Fibroblast of pulmonary artery (primary cell): ENCODE data around the gene PSME3IP1.

Source experiments
- DNase-seq: peaks from one replicate; pipeline ENCODE4 v3.0.0-alpha.2; 2010; ENCODE audit warnings: low read depth
- H3K4me3 ChIP-seq: replicated peaks from 2 replicates; pipeline ENCODE4 v1.5.1; 2011; ENCODE audit warnings: low read depth, mild to moderate bottlenecking, control low read depth, low read length, moderate library complexity
- TF ChIP-seq, protein P1 (sequence below): IDR thresholded peaks from 2 replicates; pipeline ENCODE4 v1.5.1; 2011; ENCODE audit warnings: mild to moderate bottlenecking, control low read depth, low read length, inconsistent platforms; ENCODE audit errors: missing control alignments

PSME3IP1 gene

GRCh38 chr16:57140931-57141668 lies 44.7 kb downstream of the PSME3IP1 start:
- no peak for DNase-seq
- TF ChIP-seq, protein P1, sequence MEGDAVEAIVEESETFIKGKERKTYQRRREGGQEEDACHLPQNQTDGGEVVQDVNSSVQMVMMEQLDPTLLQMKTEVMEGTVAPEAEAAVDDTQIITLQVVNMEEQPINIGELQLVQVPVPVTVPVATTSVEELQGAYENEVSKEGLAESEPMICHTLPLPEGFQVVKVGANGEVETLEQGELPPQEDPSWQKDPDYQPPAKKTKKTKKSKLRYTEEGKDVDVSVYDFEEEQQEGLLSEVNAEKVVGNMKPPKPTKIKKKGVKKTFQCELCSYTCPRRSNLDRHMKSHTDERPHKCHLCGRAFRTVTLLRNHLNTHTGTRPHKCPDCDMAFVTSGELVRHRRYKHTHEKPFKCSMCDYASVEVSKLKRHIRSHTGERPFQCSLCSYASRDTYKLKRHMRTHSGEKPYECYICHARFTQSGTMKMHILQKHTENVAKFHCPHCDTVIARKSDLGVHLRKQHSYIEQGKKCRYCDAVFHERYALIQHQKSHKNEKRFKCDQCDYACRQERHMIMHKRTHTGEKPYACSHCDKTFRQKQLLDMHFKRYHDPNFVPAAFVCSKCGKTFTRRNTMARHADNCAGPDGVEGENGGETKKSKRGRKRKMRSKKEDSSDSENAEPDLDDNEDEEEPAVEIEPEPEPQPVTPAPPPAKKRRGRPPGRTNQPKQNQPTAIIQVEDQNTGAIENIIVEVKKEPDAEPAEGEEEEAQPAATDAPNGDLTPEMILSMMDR: no peak
- no peak overlapping the region for H3K4me3 ChIP-seq

DNA sequence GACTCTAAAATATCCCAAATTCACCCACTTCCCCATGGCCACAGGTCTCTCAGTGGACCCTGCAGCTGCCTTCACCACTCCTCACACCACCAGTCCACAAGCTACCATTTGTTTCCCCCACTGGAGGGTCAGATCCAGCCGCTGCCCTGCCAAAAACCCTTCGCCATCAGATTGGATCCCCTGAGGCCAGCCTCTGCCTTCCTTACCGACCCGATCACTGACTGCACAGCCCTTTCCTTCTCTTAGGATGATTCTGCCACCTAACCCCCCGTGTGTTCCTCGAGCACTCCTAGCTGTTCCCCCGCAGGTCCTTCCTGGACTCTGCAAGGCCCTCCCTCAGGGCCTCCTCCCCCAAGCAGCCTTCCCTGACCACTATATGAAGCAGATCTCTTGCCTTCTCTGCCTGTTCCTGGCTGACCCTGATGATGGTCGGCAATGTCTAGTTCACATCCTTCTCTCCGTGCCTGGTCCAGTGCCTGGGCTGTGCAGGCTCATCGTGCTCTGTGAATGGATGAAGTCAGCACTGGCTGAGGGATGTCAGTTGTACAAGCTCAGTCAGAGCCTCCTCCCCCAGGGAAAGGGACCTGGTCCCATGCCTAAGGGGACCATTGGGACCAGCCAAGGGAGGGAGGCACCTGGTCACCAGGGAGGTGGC lies 47.4 kb downstream of the PSME3IP1 start:
- DNase-seq: no peak
- TF ChIP-seq, protein P1: no peak
- no peak overlapping the region for H3K4me3 ChIP-seq

DNA sequence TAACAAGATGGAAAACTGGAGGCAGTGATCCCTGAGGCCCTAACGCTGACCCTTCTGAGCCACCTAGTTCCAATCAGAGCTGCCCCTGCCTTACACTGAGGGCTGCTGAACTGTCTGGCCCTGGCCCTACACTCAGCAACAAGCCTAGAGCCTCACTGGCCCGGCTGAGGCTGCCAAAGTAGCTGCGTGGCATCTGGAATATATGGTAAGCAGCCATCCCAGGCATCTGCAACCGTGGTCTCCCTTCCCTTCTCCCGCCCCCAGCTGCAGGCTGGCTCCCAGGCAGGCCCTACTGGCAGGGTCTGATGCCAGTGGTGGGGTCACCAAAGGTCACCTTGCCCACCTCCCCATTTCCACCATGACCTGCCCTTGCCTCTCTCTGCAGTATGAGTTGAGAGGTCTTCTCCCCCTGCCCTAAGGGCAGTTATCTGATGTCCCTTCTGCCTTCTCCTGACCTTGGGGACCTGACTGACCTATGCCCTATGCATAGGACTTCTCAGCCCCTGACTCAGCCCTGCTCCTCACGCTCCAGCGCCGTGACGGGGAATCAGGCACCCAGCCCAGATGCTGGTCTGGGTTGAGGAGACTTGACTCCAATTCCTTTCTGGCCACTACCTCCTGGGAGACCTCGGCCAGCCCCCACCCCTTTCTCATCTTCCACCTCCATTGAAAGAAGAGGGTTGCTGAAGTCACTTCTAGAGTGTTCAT lies 48.1 kb downstream of the PSME3IP1 start:
- no peak for DNase-seq
- H3K4me3 ChIP-seq: no peak overlapping the region

DNA sequence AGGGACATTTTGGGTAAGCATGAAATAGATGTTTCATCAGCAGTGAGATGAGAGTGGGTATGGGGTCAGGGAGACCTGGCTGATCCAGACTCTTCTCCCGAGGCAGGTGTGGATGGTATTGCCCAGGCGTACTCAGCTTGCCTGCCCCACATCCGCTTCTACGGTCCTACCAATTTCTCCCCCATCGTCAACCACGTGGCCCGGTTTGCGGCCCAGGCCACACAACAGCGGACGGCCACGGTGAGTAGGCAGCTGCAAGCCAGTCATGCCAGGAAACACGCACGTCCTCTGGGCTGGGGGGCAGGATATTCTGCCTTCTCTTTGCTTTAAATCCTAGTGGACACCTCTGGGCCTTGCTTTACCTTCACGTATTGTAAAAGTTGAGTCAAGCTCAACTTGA lies 48.8 kb downstream of the PSME3IP1 start:
- no peak for DNase-seq
- no peak overlapping the region for H3K4me3 ChIP-seq
- TF ChIP-seq, protein P1: no peak

More for the DNA sequence above, 48.1 kb downstream of the PSME3IP1 start:
- TF ChIP-seq, protein P1: no peak

DNA sequence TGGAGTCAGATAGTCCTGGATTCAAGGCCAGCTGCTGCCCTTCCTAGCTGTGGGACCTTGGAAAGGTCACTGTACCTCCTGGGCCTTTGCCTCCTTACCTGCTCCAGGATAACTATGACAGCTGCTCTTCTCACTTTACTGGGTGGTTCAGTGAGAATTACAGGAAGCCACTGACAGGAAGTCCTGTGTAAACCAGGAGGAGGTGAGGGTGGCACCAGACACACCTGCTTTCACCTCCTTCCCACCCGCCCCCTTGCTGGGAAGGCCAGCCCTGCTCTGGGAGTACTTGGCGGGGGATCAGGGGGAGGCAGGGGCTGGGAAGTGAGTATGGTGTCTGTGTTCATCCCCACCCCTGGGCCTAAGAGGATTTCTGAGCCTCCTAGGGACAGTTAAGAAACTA lies 50.9 kb downstream of the PSME3IP1 start:
- DNase-seq: no peak
- TF ChIP-seq, protein P1: no peak
- H3K4me3 ChIP-seq: no peak overlapping the region

DNA sequence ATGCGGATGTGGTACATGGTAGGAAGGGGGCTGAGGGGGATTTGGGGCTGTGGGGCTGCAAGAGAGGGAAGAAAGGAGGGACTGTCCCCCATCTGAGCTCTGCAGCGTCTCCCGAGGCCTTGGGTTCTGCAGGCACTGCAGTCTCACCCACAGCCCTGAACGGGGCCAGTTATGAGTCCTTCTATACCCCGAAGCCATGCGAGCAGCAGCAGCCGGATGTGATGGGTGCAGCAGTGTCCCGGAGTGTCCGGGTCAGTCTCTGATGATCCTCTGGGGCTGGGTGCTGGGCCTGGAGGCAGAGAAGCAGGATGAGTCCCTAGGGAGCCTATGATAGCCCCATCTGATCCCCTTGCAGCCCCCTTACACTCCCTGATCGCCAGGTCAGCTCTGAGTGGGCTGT lies 52.0 kb downstream of the PSME3IP1 start:
- TF ChIP-seq, protein P1: no peak
- no peak for DNase-seq
- no peak overlapping the region for H3K4me3 ChIP-seq
